Coronary artery (tissue), 2 donors: Measurements from ENCODE around the gene PHAF1.

Source experiments
- DNase-seq: peaks from one replicate; pipeline ENCODE4 v3.0.0-alpha.2; 2017; ENCODE audit warnings: low spot score
- H3K27ac ChIP-seq, 2 donors: fragments of 200-600 bp; sonication (generic); one replicate each; pipeline ENCODE4 v1.5.1; 2016 to 2019
- H3K4me3 ChIP-seq: fragments of 200-600 bp; sonication (generic); 2 replicates; pipeline ENCODE4 v1.5.1; 2016; ENCODE audit warnings: mild to moderate bottlenecking, moderate library complexity
- CTCF ChIP-seq: fragments of 200-600 bp; sonication (generic); IDR thresholded peaks from one replicate; pipeline ENCODE4 v1.5.1; 2019; ENCODE audit warnings: antibody characterized with exemption

PHAF1 gene

DNA sequence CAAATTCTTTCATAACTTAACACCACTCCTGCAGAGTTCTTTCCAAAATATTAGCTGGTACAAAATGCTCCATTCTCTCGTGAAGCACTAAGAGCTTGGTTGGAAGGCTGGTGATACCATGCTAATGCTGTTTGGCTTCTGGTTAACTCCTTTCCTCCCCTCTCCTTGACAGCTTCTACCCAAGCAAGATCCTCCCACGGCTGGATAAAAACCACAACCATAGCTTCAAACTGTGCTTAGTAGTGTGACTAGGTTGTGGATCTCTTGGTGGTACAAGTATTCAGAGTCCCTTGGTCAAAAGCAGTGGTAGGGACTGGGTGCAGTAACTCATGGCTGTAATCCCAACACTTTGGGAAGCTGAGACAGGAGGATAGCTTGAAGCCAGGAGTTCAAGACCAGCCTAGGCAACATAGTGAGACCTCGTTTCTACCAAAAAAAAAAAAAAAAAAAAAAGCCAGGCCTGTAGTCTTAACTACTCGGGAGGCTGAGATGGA is 2.3 kb downstream of the PHAF1 start:
- DNase-seq, result no peak
- no peak for TF ChIP-seq CTCF
- H3K4me3 ChIP-seq, result no peak overlapping the region
- H3K27ac ChIP-seq, result no peak overlapping the region

- DNase-seq, result peak; percentile 41
- Histone ChIP-seq H3K4me3 (no peak overlapping the region), H3K27ac (no peak overlapping the region)
- no peak for TF ChIP-seq CTCF
Observed at GRCh38 chr16:67112591-67113399, 3.1 kb downstream of the PHAF1 start.

GRCh38 chr16:67114793-67115192 is 5.1 kb downstream of the PHAF1 start:
- Histone ChIP-seq H3K4me3 (no peak overlapping the region), H3K27ac (no peak overlapping the region)
- TF ChIP-seq CTCF, result no peak
- DNase-seq, result no peak

DNA sequence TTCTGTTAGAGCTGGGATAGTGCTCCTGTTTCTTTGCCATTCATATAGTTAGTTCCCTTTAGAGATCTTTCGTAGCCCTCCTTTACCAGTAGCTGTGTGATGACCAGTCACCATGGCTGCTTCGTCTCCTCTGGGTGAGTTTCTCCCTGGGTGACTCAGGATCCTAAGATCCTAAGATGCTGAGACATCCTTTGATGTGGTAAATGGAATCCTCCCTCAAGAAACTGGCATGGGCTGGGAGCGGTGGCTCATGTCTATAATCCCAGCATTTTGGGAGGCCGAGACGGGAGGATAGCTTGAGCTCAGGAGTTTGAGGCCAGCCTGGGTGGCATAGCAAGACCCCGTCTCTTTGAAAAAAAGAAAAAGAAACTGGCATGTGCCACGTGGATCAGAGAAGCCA is 5.9 kb downstream of the PHAF1 start:
- DNase-seq, result peak; percentile 47
- no peak overlapping the region for H3K4me3 ChIP-seq
- H3K27ac ChIP-seq, result no peak overlapping the region
- TF ChIP-seq CTCF, result no peak

GRCh38 chr16:67116388-67117311 is 6.9 kb downstream of the PHAF1 start:
- no peak for DNase-seq
- no peak overlapping the region for H3K27ac ChIP-seq
- H3K4me3 ChIP-seq, result no peak overlapping the region
- no peak for TF ChIP-seq CTCF

- DNase-seq, result no peak
- Histone ChIP-seq H3K4me3 (no peak overlapping the region), H3K27ac (no peak overlapping the region)
- TF ChIP-seq CTCF, result no peak
Observed at GRCh38 chr16:67117716-67118115, 8.0 kb downstream of the PHAF1 start.
